Measurements from ENCODE around the gene LAMC1.

LAMC1 gene

DNA sequence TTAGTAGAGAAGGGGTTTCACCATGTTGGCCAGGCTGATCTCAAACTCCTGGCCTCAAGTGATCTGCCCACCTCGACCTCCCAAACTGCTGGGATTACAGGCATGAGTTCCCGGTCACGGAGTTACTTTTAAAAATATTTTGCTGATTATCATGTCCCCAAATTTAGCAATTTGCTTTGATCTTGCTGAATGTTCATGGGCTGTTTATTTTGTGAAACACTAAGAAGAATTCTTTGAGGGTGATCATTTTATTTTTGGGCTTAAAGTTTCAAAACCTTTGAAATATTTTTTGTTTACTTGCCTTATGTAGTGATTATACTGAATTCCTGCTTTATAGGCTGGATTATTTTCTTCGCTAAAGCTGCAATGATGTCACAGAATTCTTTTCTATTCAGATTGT, 11.4 kb upstream of the LAMC1 start:
- Histone ChIP-seq H3K36me3 (ENCODE audit: low read length) (no peaks in the 10 kb centered on the region), H3K4me3 (ENCODE audit: insufficient read depth, low read length, poor library complexity, severe bottlenecking) (no peak overlapping the region), H3K9ac (ENCODE audit: low read length) (no peak overlapping the region), H3F3A (ENCODE audit: insufficient read depth) (no peaks in the 10 kb centered on the region), H3K27ac (ENCODE audit: low read depth, low read length) (no peak overlapping the region), H3K9me2 (replicated peaks; ENCODE audit: insufficient read depth, low read length) (no peaks in the 10 kb centered on the region), H4K20me1 (ENCODE audit: low read depth, low read length) (no peaks in the 10 kb centered on the region), H3K4me2 (ENCODE audit: low read depth, low read length, poor library complexity, severe bottlenecking) (no peak overlapping the region), H3K9me3 (ENCODE audit: insufficient read depth, low read length) (peaks cover 7% of the 10 kb centered on the region; the same call in 1 of the 2 replicates), H2AFZ (ENCODE audit: low read depth, low read length, severe bottlenecking) (no peak overlapping the region), H3K79me2 (ENCODE audit: insufficient read depth, low read length) (no peaks in the 10 kb centered on the region), H3K27me3 (ENCODE audit: low read length) (no peaks in the 10 kb centered on the region)
- TF ChIP-seq EZH2phosphoT487 (conservative IDR thresholded peaks at IDR 0.05; ENCODE audit: low read length): no peak

DNA sequence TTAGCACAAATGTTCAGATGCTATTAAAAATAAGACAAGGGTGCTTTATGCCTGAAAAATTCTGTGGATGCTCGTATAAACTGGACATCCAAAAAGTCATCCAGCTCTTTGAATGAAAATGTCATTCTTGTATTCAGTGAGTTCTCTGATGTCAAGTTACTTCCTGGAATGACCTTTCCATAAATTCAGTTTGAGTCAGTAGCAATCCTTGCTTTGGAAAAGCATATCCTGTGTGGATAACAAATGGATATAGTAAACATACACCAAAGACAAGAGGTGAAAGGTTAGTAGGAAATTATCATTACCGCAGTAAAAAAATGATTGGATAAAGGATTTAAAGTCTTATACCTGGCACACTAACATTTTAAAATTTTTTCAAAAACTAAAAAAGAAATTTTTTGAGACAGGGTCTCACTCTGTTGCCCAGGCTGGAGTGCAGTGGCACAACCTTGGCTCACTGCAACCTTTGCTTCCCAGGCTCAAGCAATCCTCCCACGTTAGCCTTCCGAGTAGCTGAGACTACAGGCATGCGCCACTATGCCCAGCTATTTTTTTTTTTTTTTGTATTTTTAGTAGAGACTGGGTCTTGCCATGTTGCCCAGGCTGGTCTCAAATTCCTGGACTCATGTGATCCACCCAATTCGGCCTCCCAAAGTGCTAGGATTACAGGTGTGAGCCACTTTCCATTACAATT, 10.8 kb upstream of the LAMC1 start:
- Histone ChIP-seq H3K9me3 (ENCODE audit: insufficient read depth, low read length) (peaks cover 7% of the 10 kb centered on the region; the same call in 1 of the 2 replicates), H3K27ac (ENCODE audit: low read depth, low read length) (no peak overlapping the region), H3K9ac (ENCODE audit: low read length) (no peak overlapping the region), H3F3A (ENCODE audit: insufficient read depth) (no peaks in the 10 kb centered on the region), H3K36me3 (ENCODE audit: low read length) (no peaks in the 10 kb centered on the region), H3K9me2 (replicated peaks; ENCODE audit: insufficient read depth, low read length) (no peaks in the 10 kb centered on the region), H3K27me3 (ENCODE audit: low read length) (no peaks in the 10 kb centered on the region), H2AFZ (ENCODE audit: low read depth, low read length, severe bottlenecking) (no peak overlapping the region), H4K20me1 (ENCODE audit: low read depth, low read length) (no peaks in the 10 kb centered on the region), H3K4me2 (ENCODE audit: low read depth, low read length, poor library complexity, severe bottlenecking) (no peak overlapping the region), H3K4me3 (ENCODE audit: insufficient read depth, low read length, poor library complexity, severe bottlenecking) (no peak overlapping the region), H3K79me2 (ENCODE audit: insufficient read depth, low read length) (no peaks in the 10 kb centered on the region)
- no peak for TF ChIP-seq EZH2phosphoT487 (conservative IDR thresholded peaks at IDR 0.05; ENCODE audit: low read length)
- TF ChIP-seq, protein P1, sequence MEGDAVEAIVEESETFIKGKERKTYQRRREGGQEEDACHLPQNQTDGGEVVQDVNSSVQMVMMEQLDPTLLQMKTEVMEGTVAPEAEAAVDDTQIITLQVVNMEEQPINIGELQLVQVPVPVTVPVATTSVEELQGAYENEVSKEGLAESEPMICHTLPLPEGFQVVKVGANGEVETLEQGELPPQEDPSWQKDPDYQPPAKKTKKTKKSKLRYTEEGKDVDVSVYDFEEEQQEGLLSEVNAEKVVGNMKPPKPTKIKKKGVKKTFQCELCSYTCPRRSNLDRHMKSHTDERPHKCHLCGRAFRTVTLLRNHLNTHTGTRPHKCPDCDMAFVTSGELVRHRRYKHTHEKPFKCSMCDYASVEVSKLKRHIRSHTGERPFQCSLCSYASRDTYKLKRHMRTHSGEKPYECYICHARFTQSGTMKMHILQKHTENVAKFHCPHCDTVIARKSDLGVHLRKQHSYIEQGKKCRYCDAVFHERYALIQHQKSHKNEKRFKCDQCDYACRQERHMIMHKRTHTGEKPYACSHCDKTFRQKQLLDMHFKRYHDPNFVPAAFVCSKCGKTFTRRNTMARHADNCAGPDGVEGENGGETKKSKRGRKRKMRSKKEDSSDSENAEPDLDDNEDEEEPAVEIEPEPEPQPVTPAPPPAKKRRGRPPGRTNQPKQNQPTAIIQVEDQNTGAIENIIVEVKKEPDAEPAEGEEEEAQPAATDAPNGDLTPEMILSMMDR (IDR thresholded peaks at IDR 0.05; ENCODE audit: insufficient read depth, low read length, poor library complexity, severe bottlenecking): no peak

GRCh38 chr1:183019139-183019740, 4.0 kb upstream of the LAMC1 start:
- Histone ChIP-seq H3K4me2 (ENCODE audit: low read depth, low read length, poor library complexity, severe bottlenecking) (no peak overlapping the region), H3K9ac (ENCODE audit: low read length) (no peak overlapping the region), H3K27ac (ENCODE audit: low read depth, low read length) (no peak overlapping the region), H3F3A (ENCODE audit: insufficient read depth) (peaks cover 17% of the 10 kb centered on the region; the same call in 1 of the 2 replicates), H3K27me3 (ENCODE audit: low read length) (no peaks in the 10 kb centered on the region), H3K9me3 (ENCODE audit: insufficient read depth, low read length) (no peaks in the 10 kb centered on the region), H3K79me2 (ENCODE audit: insufficient read depth, low read length) (no peaks in the 10 kb centered on the region), H2AFZ (ENCODE audit: low read depth, low read length, severe bottlenecking) (no peak overlapping the region), H3K36me3 (ENCODE audit: low read length) (no peaks in the 10 kb centered on the region), H3K9me2 (replicated peaks; ENCODE audit: insufficient read depth, low read length) (no peaks in the 10 kb centered on the region), H4K20me1 (ENCODE audit: low read depth, low read length) (peaks cover 2% of the 10 kb centered on the region; the same call in 1 of the 2 replicates), H3K4me3 (ENCODE audit: insufficient read depth, low read length, poor library complexity, severe bottlenecking) (no peak overlapping the region)
- TF ChIP-seq, protein P1 (IDR thresholded peaks at IDR 0.05; ENCODE audit: insufficient read depth, low read length, poor library complexity, severe bottlenecking): no peak
- TF ChIP-seq EZH2phosphoT487 (conservative IDR thresholded peaks at IDR 0.05; ENCODE audit: low read length): no peak

DNA sequence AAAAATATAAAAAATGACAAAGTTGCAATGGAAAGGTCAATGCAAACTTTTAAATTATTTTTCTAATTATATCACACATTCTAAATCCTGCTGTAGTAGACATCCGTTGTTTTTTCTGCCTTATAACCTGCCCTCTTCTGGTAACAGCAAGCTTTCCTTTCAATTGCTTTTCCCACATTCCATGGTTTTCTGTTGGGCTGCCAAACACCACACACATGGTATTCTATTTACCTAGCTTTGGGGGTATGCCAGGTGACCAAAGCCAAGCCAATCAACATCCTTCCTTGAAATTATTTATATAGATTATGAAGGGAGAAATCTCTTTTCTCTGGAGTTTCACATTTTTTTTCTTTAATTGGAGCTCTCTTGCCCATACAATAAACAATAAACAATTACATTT, 3.4 kb upstream of the LAMC1 start:
- no peak overlapping the region for H2AFZ ChIP-seq (ENCODE audit: low read depth, low read length, severe bottlenecking)
- H3K27me3 ChIP-seq (ENCODE audit: low read length): no peaks in the 10 kb centered on the region
- H3K27ac ChIP-seq (ENCODE audit: low read depth, low read length): no peak overlapping the region
- no peaks in the 10 kb centered on the region for H3K9me3 ChIP-seq (ENCODE audit: insufficient read depth, low read length)
- H3K9me2 ChIP-seq (replicated peaks; ENCODE audit: insufficient read depth, low read length): no peaks in the 10 kb centered on the region
- peaks cover 8% of the 10 kb centered on the region; the same call in 1 of the 2 replicates for H4K20me1 ChIP-seq (ENCODE audit: low read depth, low read length)
- H3K4me2 ChIP-seq (ENCODE audit: low read depth, low read length, poor library complexity, severe bottlenecking): no peak overlapping the region
- 0 out of 2 replicates have a peak, but pooled peaks cover 2% of the 10 kb centered on the region for H3K79me2 ChIP-seq (ENCODE audit: insufficient read depth, low read length)
- peaks cover 22% of the 10 kb centered on the region; the same call in 1 of the 2 replicates for H3F3A ChIP-seq (ENCODE audit: insufficient read depth)
- H3K36me3 ChIP-seq (ENCODE audit: low read length): no peaks in the 10 kb centered on the region
- no peak for TF ChIP-seq EZH2phosphoT487 (conservative IDR thresholded peaks at IDR 0.05; ENCODE audit: low read length)
- TF ChIP-seq, protein P1 (IDR thresholded peaks at IDR 0.05; ENCODE audit: insufficient read depth, low read length, poor library complexity, severe bottlenecking): no peak
- H3K9ac ChIP-seq (ENCODE audit: low read length): no peak overlapping the region
- no peak overlapping the region for H3K4me3 ChIP-seq (ENCODE audit: insufficient read depth, low read length, poor library complexity, severe bottlenecking)
